PC-3 (cell line): ENCODE data around the gene GIN1. TPM values are rescaled to one million over a fixed set of nuclear protein-coding genes. Genes with fewer than 3 reads are reported as not detected.

ENCODE experiments used
- ATAC-seq: fragments of 200-7000 bp; cut with Tn5 transposase; 2 replicates; pipeline ENCODE4 v1.9.1; 2020; ENCODE audit warnings: mild to moderate bottlenecking, moderate library complexity
- BruUV-seq: library from RNA; stranded (reverse); fragments of 400-500 nt; replicated peaks from 2 replicates; lab custom pipeline; 2021; lab: Mats Ljungman, UMichigan
- CTCF ChIA-PET: fragments of 300-600 bp; sonication (Branson Sonifier 250); formaldehyde crosslinking; loops from one replicate; lab custom pipeline; 2022; ENCODE audit warnings: antibody characterized with exemption; lab: Charles Lee
- POLR2A ChIA-PET: fragments of 300-600 bp; sonication (Branson Sonifier 250); formaldehyde crosslinking; loops from one replicate; lab custom pipeline; 2022; ENCODE audit warnings: antibody characterized with exemption; ENCODE audit not compliant: unreplicated experiment; lab: Charles Lee
- DNase-seq: peaks from one replicate; pipeline ENCODE4 v3.0.0-alpha.2; 2015
- H2AFZ ChIP-seq: fragments of 300-600 bp; sonication (generic); 2 replicates; pipeline ENCODE4 v1.6.0; 2016; ENCODE audit warnings: antibody characterized with exemption, low read length
- H3F3A ChIP-seq: fragments of 300-600 bp; sonication (generic); one replicate; pipeline ENCODE4 v1.6.0; 2017; ENCODE audit warnings: antibody characterized with exemption, low read length, control low read depth, mild to moderate bottlenecking; ENCODE audit not compliant: unreplicated experiment
- H3K27ac ChIP-seq: fragments of 300-600 bp; sonication (generic); 2 replicates; pipeline ENCODE4 v1.5.1; 2016; ENCODE audit warnings: mild to moderate bottlenecking, low read length
- H3K27me3 ChIP-seq: fragments of 300-600 bp; sonication (generic); 2 replicates; pipeline ENCODE4 v1.6.1; 2016; ENCODE audit warnings: low read length, mixed read lengths
- H3K36me3 ChIP-seq: fragments of 300-600 bp; sonication (generic); 2 replicates; pipeline ENCODE4 v1.6.1; 2016; ENCODE audit warnings: low read depth, mixed run types, low read length, mixed read lengths
- H3K4me1 ChIP-seq: fragments of 300-600 bp; sonication (generic); 2 replicates; pipeline ENCODE4 v1.5.1; 2016; ENCODE audit warnings: low read length; ENCODE audit not compliant: insufficient read depth
- H3K4me2 ChIP-seq: fragments of 300-600 bp; sonication (generic); 2 replicates; pipeline ENCODE4 v1.6.0; 2016; ENCODE audit warnings: low read length
- H3K4me3 ChIP-seq: fragments of 300-600 bp; sonication (generic); 2 replicates; pipeline ENCODE4 v1.5.1; 2016; ENCODE audit warnings: mild to moderate bottlenecking, low read length, mixed read lengths
- H3K79me2 ChIP-seq: fragments of 300-600 bp; sonication (generic); 2 replicates; pipeline ENCODE4 v1.6.1; 2017; ENCODE audit warnings: low read length, mixed read lengths
- H3K9ac ChIP-seq: fragments of 300-600 bp; sonication (generic); 2 replicates; pipeline ENCODE4 v1.6.0; 2016; ENCODE audit warnings: mild to moderate bottlenecking, low read length
- H3K9me2 ChIP-seq: fragments of 300-600 bp; sonication (generic); replicated peaks from 2 replicates; pipeline ENCODE4 v1.6.1; 2016; ENCODE audit warnings: mixed run types, low read length, mixed read lengths
- H3K9me3 ChIP-seq: fragments of 300-600 bp; sonication (generic); 2 replicates; pipeline ENCODE4 v1.6.1; 2016; ENCODE audit warnings: low read length, mixed read lengths
- H4K20me1 ChIP-seq: fragments of 300-600 bp; sonication (generic); 2 replicates; pipeline ENCODE4 v1.6.1; 2016; ENCODE audit warnings: low read length, mixed read lengths
- EZH2 ChIP-seq: fragments of 300-600 bp; sonication (generic); IDR thresholded peaks from one replicate; pipeline ENCODE4 v1.6.1; 2017; ENCODE audit warnings: antibody characterized with exemption, mild to moderate bottlenecking, low read length; ENCODE audit not compliant: unreplicated experiment
- EZH2phosphoT487 ChIP-seq: fragments of 300-600 bp; sonication (generic); IDR thresholded peaks from 2 replicates; pipeline ENCODE4 v1.6.1; 2018; ENCODE audit warnings: mild to moderate bottlenecking, antibody characterized with exemption, low read length, borderline replicate concordance
- intact Hi-C: fragments of 100-400 bp; cut with micrococcal nuclease; formaldehyde crosslinking; loops from 2 replicates; pipeline ENCODE4 v1.9.0; 2023
- total RNA-seq: library from RNA; depleted of rRNA; stranded (reverse); fragments of >200 nt; gene quantifications from 2 replicates; pipeline ENCODE4 v1.2.3, GENCODE V29; 2014
- TF ChIP-seq, protein P1 (sequence below): fragments of 300-600 bp; sonication (generic); conservative IDR thresholded peaks from 2 replicates; pipeline ENCODE4 v1.5.1; 2017; ENCODE audit warnings: antibody characterized with exemption, low read depth, mild to moderate bottlenecking, low read length

GIN1 gene
- total RNA-seq, 1 experiment from 2014 or later, result 6.2 TPM

DNA sequence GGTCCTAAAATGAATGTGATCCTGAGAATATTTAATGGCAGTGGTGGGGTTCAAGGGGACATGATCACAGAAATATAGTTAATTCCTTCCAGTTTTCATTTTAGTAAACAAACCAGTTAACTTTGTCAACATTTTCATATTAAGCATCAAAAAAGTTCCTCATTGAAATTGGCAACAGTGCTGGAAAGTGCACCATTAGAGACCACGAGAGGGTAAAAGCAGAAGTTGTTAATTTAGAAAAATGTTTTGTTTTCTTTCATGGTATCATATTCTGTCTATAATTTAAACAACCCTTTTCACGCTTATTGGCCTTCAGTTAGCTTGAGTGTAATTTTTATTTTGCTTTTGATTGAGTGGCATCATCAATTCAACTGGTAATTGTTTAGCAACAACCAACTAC is 11.9 kb downstream of the GIN1 start:
- TF ChIP-seq EZH2phosphoT487, result no peak
- no peak for TF ChIP-seq EZH2
- TF ChIP-seq, protein P1, sequence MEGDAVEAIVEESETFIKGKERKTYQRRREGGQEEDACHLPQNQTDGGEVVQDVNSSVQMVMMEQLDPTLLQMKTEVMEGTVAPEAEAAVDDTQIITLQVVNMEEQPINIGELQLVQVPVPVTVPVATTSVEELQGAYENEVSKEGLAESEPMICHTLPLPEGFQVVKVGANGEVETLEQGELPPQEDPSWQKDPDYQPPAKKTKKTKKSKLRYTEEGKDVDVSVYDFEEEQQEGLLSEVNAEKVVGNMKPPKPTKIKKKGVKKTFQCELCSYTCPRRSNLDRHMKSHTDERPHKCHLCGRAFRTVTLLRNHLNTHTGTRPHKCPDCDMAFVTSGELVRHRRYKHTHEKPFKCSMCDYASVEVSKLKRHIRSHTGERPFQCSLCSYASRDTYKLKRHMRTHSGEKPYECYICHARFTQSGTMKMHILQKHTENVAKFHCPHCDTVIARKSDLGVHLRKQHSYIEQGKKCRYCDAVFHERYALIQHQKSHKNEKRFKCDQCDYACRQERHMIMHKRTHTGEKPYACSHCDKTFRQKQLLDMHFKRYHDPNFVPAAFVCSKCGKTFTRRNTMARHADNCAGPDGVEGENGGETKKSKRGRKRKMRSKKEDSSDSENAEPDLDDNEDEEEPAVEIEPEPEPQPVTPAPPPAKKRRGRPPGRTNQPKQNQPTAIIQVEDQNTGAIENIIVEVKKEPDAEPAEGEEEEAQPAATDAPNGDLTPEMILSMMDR, result no peak
- DNase-seq (no peak), ATAC-seq (no peak)
- Histone ChIP-seq H2AFZ (no peak overlapping the region), H3K27ac (no peak overlapping the region), H3K79me2 (no peaks in the 10 kb centered on the region; the same call in 1 of the 2 replicates), H4K20me1 (no peaks in the 10 kb centered on the region), H3K4me3 (no peak overlapping the region), H3K9ac (no peak overlapping the region), H3K36me3 (0 out of 2 replicates have a peak, but pooled peaks cover 2% of the 10 kb centered on the region), H3K27me3 (no peaks in the 10 kb centered on the region), H3F3A (no peaks in the 10 kb centered on the region), H3K4me2 (no peak overlapping the region), H3K4me1 (no peaks in the 10 kb centered on the region), H3K9me2 (no peaks in the 10 kb centered on the region), H3K9me3 (no peaks in the 10 kb centered on the region)
- no TSS peak for BruUV-seq
- intact Hi-C loops, result no loop called here
- CTCF ChIA-PET, result no interaction called here
- POLR2A ChIA-PET, result no interaction called here

DNA sequence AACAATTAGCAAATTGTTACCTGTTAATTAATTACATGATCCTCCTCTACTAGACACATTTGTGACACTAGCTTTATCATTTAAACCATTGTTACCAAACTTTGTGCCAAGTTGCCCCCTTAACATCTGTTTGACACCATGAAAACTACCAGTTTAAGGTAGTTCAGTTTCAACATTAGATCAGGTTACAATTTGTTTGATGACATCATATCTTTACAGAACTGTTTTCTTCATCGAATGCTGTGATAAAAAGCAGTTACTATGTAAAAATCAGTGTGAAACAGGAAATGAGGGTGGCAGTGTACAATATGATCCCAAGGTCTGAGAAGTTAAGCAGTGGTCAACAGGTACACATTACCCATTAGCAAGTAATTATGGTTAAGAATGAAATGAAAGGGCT is 17.7 kb downstream of the GIN1 start:
- H3K27me3 ChIP-seq, result no peaks in the 10 kb centered on the region
- no peak overlapping the region for H2AFZ ChIP-seq
- ChIA-PET POLR2A (no interaction called here), CTCF (no interaction called here)
- H3K4me3 ChIP-seq, result no peak overlapping the region
- no peak overlapping the region for H3K9ac ChIP-seq
- intact Hi-C loops, result no loop called here
- H3K27ac ChIP-seq, result no peak overlapping the region
- H3K4me2 ChIP-seq, result no peak overlapping the region
- no peaks in the 10 kb centered on the region for H3K79me2 ChIP-seq
- no peaks in the 10 kb centered on the region for H3K4me1 ChIP-seq
- no peaks in the 10 kb centered on the region for H4K20me1 ChIP-seq
- H3K9me2 ChIP-seq, result no peaks in the 10 kb centered on the region
- 0 out of 2 replicates have a peak, but pooled peaks cover 5% of the 10 kb centered on the region for H3K36me3 ChIP-seq
- no TSS peak for BruUV-seq
- no peaks in the 10 kb centered on the region for H3K9me3 ChIP-seq
- no peak for ATAC-seq
- H3F3A ChIP-seq, result no peaks in the 10 kb centered on the region
- no peak for DNase-seq
- TF ChIP-seq, protein P1, result no peak
- no peak for TF ChIP-seq EZH2
- no peak for TF ChIP-seq EZH2phosphoT487

DNA sequence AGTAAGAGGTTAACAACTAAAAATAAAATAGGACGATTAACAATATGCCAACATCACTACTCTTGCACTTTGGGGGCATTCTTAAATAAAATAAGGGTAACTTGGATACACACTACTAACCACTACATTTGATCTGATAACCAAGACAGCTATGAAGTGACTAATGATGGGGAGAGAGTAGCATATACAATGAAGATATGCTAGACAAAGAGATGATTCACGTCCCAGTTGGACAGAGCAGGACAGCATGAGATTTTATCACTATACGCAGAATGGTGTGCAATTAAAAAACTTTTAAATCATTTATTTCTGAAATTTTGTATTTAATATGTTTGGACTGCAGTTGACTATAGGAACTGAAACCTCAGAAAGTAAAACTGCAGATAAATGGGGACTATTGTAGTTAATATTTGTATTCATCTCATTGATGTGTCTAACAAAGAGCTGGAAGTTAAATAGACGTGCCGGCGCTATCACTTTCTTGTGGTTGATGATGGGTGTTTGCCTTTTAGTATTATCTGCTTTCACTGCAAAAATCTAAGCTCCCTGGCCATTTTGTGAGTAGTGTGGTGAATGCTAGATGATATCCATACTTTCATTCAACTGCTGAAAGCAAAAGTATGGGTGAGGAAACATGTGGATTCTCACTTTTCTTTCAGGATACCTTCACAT is 18.7 kb downstream of the GIN1 start:
- no peak overlapping the region for H3K4me3 ChIP-seq
- no peak overlapping the region for H3K9ac ChIP-seq
- H2AFZ ChIP-seq, result no peak overlapping the region
- no peak overlapping the region for H3K4me2 ChIP-seq
- H3K27ac ChIP-seq, result no peak overlapping the region
- no peaks in the 10 kb centered on the region for H3K9me3 ChIP-seq
- H3K27me3 ChIP-seq, result no peaks in the 10 kb centered on the region
- H3K79me2 ChIP-seq, result no peaks in the 10 kb centered on the region
- no peaks in the 10 kb centered on the region for H3F3A ChIP-seq
- intact Hi-C loops, result no loop called here
- ChIA-PET CTCF (no interaction called here), POLR2A (no interaction called here)
- H4K20me1 ChIP-seq, result no peaks in the 10 kb centered on the region
- no TSS peak for BruUV-seq
- no peak for DNase-seq
- H3K4me1 ChIP-seq, result no peaks in the 10 kb centered on the region
- no peaks in the 10 kb centered on the region for H3K9me2 ChIP-seq
- TF ChIP-seq, protein P1, result no peak
- TF ChIP-seq EZH2phosphoT487 (no peak), EZH2 (no peak)
- ATAC-seq, result no peak
- H3K36me3 ChIP-seq, result 0 out of 2 replicates have a peak, but pooled peaks cover 5% of the 10 kb centered on the region
